Measurements from ENCODE around the gene SLCO3A1.
A peak's percentile ranks its signal among the peaks of the same experiment; 100 is the strongest.
"Not testable (repeated sequence)": the region's sequence is repeated elsewhere in the genome, so short reads cannot be mapped to it uniquely, and the experiment has no call there.

Gene SLCO3A1

GRCh38 chr15:92035551-92035950, 182.0 kb downstream of the SLCO3A1 start:
- no peak for DNase-seq (ENCODE audit: low read depth in 2 of 2)

GRCh38 chr15:92035961-92036360, 182.5 kb downstream of the SLCO3A1 start:
- no peak for DNase-seq (ENCODE audit: low read depth in 2 of 2)

GRCh38 chr15:92037491-92037890, 184.0 kb downstream of the SLCO3A1 start:
- no peak for DNase-seq (ENCODE audit: low read depth in 2 of 2)

GRCh38 chr15:92040350-92040749, 186.8 kb downstream of the SLCO3A1 start:
- DNase-seq (ENCODE audit: low read depth in 2 of 2): no peak

- DNase-seq (ENCODE audit: low read depth in 2 of 2): no peak
Observed at GRCh38 chr15:92041371-92041770, 187.9 kb downstream of the SLCO3A1 start.

GRCh38 chr15:92043283-92043682, 189.8 kb downstream of the SLCO3A1 start:
- DNase-seq (ENCODE audit: low read depth in 2 of 2): no peak

GRCh38 chr15:92044203-92044909, 190.8 kb downstream of the SLCO3A1 start:
- no peak for DNase-seq (ENCODE audit: low read depth in 2 of 2)

- no peak for DNase-seq (ENCODE audit: low read depth in 2 of 2)
Observed at GRCh38 chr15:92047900-92048299, 194.4 kb downstream of the SLCO3A1 start.

GRCh38 chr15:92048739-92049138, 195.2 kb downstream of the SLCO3A1 start:
- no peak for DNase-seq (ENCODE audit: low read depth in 2 of 2)

- no peak for DNase-seq (ENCODE audit: low read depth in 2 of 2)
Observed at GRCh38 chr15:92049290-92049989, 195.9 kb downstream of the SLCO3A1 start.

- no peak for DNase-seq (ENCODE audit: low read depth in 2 of 2)
Observed at GRCh38 chr15:92050220-92050898, 196.9 kb downstream of the SLCO3A1 start.

GRCh38 chr15:92051716-92052115, 198.2 kb downstream of the SLCO3A1 start:
- DNase-seq (ENCODE audit: low read depth in 2 of 2): no peak

GRCh38 chr15:92053753-92054316, 200.3 kb downstream of the SLCO3A1 start:
- DNase-seq (ENCODE audit: low read depth in 2 of 2): no peak

- no peak for DNase-seq (ENCODE audit: low read depth in 2 of 2)
Observed at GRCh38 chr15:92056875-92057274, 203.4 kb downstream of the SLCO3A1 start.

- no peak for DNase-seq (ENCODE audit: low read depth in 2 of 2)
Observed at GRCh38 chr15:92059036-92059970, 205.8 kb downstream of the SLCO3A1 start.

- not testable (repeated sequence) for DNase-seq (ENCODE audit: low read depth in 2 of 2)
Observed at GRCh38 chr15:92059971-92060311, 206.4 kb downstream of the SLCO3A1 start.

- DNase-seq (ENCODE audit: low read depth in 2 of 2): no peak
Observed at GRCh38 chr15:92061511-92062195, 208.1 kb downstream of the SLCO3A1 start.

GRCh38 chr15:92062505-92062904, 209.0 kb downstream of the SLCO3A1 start:
- no peak for DNase-seq (ENCODE audit: low read depth in 2 of 2)

- DNase-seq (ENCODE audit: low read depth in 2 of 2): no peak
Observed at GRCh38 chr15:92068121-92068520, 214.6 kb downstream of the SLCO3A1 start.

- DNase-seq (ENCODE audit: low read depth in 2 of 2): peak; percentile 22 to 42
Observed at GRCh38 chr15:92069308-92070250, 216.1 kb downstream of the SLCO3A1 start.
